HepG2 (cell line): ENCODE results near the gene NRL. TPM values are rescaled to one million over a fixed set of nuclear protein-coding genes. Genes with fewer than 3 reads are reported as not detected.

ENCODE experiments used
- CHD4 ChIP-seq: fragments of 200-600 bp; sonication (generic); IDR thresholded peaks from 2 replicates; pipeline ENCODE4 v1.7.0; 2017; ENCODE audit warnings: mild to moderate bottlenecking, low read length, borderline replicate concordance
- LRRFIP1 ChIP-seq: sonication (generic); formaldehyde crosslinking; conservative IDR thresholded peaks from 2 replicates; pipeline ENCODE4 v1.4.0; 2020; ENCODE audit warnings: missing genetic modification reagents
- MLLT10 ChIP-seq: sonication (generic); formaldehyde crosslinking; IDR thresholded peaks from 2 replicates; pipeline ENCODE4 v1.4.0; 2020; ENCODE audit warnings: missing genetic modification reagents
- MYC ChIP-seq: sonication (generic); formaldehyde crosslinking; IDR thresholded peaks from 2 replicates; pipeline ENCODE4 v1.9.0; 2021; ENCODE audit warnings: missing genetic modification reagents, borderline replicate concordance
- NFKB2 ChIP-seq: sonication (generic); formaldehyde crosslinking; IDR thresholded peaks from 2 replicates; pipeline ENCODE4 v1.4.0; 2020; ENCODE audit warnings: missing genetic modification reagents, borderline replicate concordance
- NFYC ChIP-seq: IDR thresholded peaks from 2 replicates; pipeline ENCODE4 v1.6.1; 2016; ENCODE audit warnings: missing genetic modification reagents, missing compliant biosample characterization
- PAXIP1 ChIP-seq: sonication (generic); formaldehyde crosslinking; conservative IDR thresholded peaks from 2 replicates; pipeline ENCODE4 v1.4.0; 2020; ENCODE audit warnings: mild to moderate bottlenecking, missing genetic modification reagents, moderate library complexity
- PHF20 ChIP-seq: sonication (generic); formaldehyde crosslinking; IDR thresholded peaks from 2 replicates; pipeline ENCODE4 v1.5.0; 2020; ENCODE audit warnings: mild to moderate bottlenecking, missing genetic modification reagents
- REPIN1 ChIP-seq: sonication (generic); formaldehyde crosslinking; IDR thresholded peaks from 2 replicates; pipeline ENCODE4 v1.8.0; 2022; ENCODE audit warnings: missing genetic modification reagents, low read depth, mild to moderate bottlenecking, borderline replicate concordance
- RFX1 ChIP-seq: fragments of 450-650 bp; IDR thresholded peaks from 2 replicates; pipeline ENCODE4 v1.6.1; 2017
- TCF12 ChIP-seq, 2 experiments: fragments of 450-650 bp in 1 of 2; sonication (generic) in 1 of 2; formaldehyde crosslinking in 1 of 2; IDR thresholded peaks; 2 replicates each; pipeline versions ENCODE4 v1.6.1 to v1.8.0; 2017 to 2022; ENCODE audit warnings: antibody characterized with exemption in 1 of 2, mild to moderate bottlenecking in 1 of 2, missing genetic modification reagents in 1 of 2, moderate library complexity in 1 of 2
- ZFP36L1 ChIP-seq: sonication (generic); formaldehyde crosslinking; IDR thresholded peaks from 2 replicates; pipeline ENCODE4 v1.8.0; 2022; ENCODE audit warnings: mild to moderate bottlenecking, missing genetic modification reagents, moderate library complexity
- ZFP36L2 ChIP-seq: sonication (generic); formaldehyde crosslinking; IDR thresholded peaks from 2 replicates; pipeline ENCODE4 v1.4.0; 2020; ENCODE audit warnings: missing genetic modification reagents
- ZKSCAN5 ChIP-seq: sonication (generic); formaldehyde crosslinking; IDR thresholded peaks from 2 replicates; pipeline ENCODE4 v1.5.1; 2020; ENCODE audit warnings: mild to moderate bottlenecking, missing genetic modification reagents
- ZKSCAN8 ChIP-seq: IDR thresholded peaks from 2 replicates; pipeline ENCODE4 v1.6.1; 2016; ENCODE audit warnings: borderline replicate concordance, missing genetic modification reagents, missing compliant biosample characterization
- ZNF224 ChIP-seq: sonication (generic); formaldehyde crosslinking; IDR thresholded peaks from 2 replicates; pipeline ENCODE4 v1.5.0; 2020; ENCODE audit warnings: mild to moderate bottlenecking, missing genetic modification reagents
- ZNF264 ChIP-seq: sonication (generic); formaldehyde crosslinking; IDR thresholded peaks from 2 replicates; pipeline ENCODE4 v1.4.0; 2020; ENCODE audit warnings: missing genetic modification reagents
- ZNF460 ChIP-seq: sonication (generic); formaldehyde crosslinking; IDR thresholded peaks from 2 replicates; pipeline ENCODE4 v1.5.1; 2020; ENCODE audit warnings: missing genetic modification reagents, mild to moderate bottlenecking, borderline replicate concordance
- ZNF563 ChIP-seq: sonication (generic); formaldehyde crosslinking; IDR thresholded peaks from 2 replicates; pipeline ENCODE4 v1.8.0; 2022; ENCODE audit warnings: mild to moderate bottlenecking, moderate library complexity, missing genetic modification reagents
- ZNF569 ChIP-seq: sonication (generic); formaldehyde crosslinking; IDR thresholded peaks from 2 replicates; pipeline ENCODE4 v1.5.0; 2020; ENCODE audit warnings: mild to moderate bottlenecking, missing genetic modification reagents, moderate library complexity, borderline replicate concordance
- ZNF597 ChIP-seq: sonication (generic); formaldehyde crosslinking; IDR thresholded peaks from 2 replicates; pipeline ENCODE4 v1.5.0; 2020; ENCODE audit warnings: missing genetic modification reagents
- ZNF773 ChIP-seq: sonication (generic); formaldehyde crosslinking; IDR thresholded peaks from 2 replicates; pipeline ENCODE4 v1.4.0; 2020; ENCODE audit warnings: missing genetic modification reagents, borderline replicate concordance
- polyA plus RNA-seq, 8 experiments: library from polyadenylated mRNA; depleted of rRNA in 3 of 8; stranded (reverse) in 7 of 8; unstranded in 1 of 8; fragments of >200 nt; fragmentation: Illumina TruSeq in 4 of 8; extraction: Trizol in 4 of 8; gene quantifications; 2 replicates each; pipeline versions ENCODE4 v1.2.1 to v1.2.3, GENCODE V29; 2011 to 2016; ENCODE audit warnings: low read depth in 4 of 8, missing spikeins in 1 of 8, mixed read lengths in 1 of 8; ENCODE audit not compliant: insufficient read depth in 1 of 8
- total RNA-seq, 5 experiments: library from RNA; depleted of rRNA; stranded (reverse); fragments of >200 nt; fragmentation: Illumina TruSeq; extraction: Trizol; gene quantifications; 2 replicates each; pipeline ENCODE4 v1.2.3, GENCODE V29; 2016; ENCODE audit warnings: low read depth in 1 of 5

Gene NRL
- total and polyA plus RNA-seq, 2 of the 13 experiments (the other 11 are each of a cell fraction or from before 2014, with no cell fraction given): 2.5 to 4.7 TPM

- TF ChIP-seq LRRFIP1 (CRISPR knock-in tag): peak; percentile 92
- TF ChIP-seq ZFP36L1: no peak; the same call in 1 of the 2 replicates
- TF ChIP-seq ZNF224 (CRISPR knock-in tag): no peak
- TF ChIP-seq ZNF460: no peak
- peak; percentile 78; the same call in 1 of the 2 replicates for TF ChIP-seq ZFP36L2 (CRISPR knock-in tag)
- TF ChIP-seq ZKSCAN5 (CRISPR knock-in tag): peak; percentile 66; the same call in 1 of the 2 replicates
- TF ChIP-seq CHD4: peak; percentile 63; the same call in 1 of the 2 replicates
- TF ChIP-seq ZNF597: no peak
- no peak for TF ChIP-seq PHF20
- no peak for TF ChIP-seq RFX1
- TF ChIP-seq NFKB2 (CRISPR knock-in tag): peak; percentile 83; the same call in 1 of the 2 replicates
- peak; percentile 65 for TF ChIP-seq NFYC (CRISPR knock-in tag)
- peak; percentile 71 for TF ChIP-seq REPIN1
- TF ChIP-seq TCF12 (IDR thresholded peaks at IDR 0.05): no peak
- 0 out of 2 replicates have a peak, but pooled peaks have one; percentile 76 for TF ChIP-seq TCF12 (CRISPR knock-in tag; IDR thresholded peaks at IDR 0.05)
- TF ChIP-seq ZNF569 (CRISPR knock-in tag): no peak
- no peak for TF ChIP-seq ZNF563 (CRISPR knock-in tag)
- no peak for TF ChIP-seq MLLT10 (CRISPR knock-in tag)
- no peak for TF ChIP-seq ZNF773 (CRISPR knock-in tag)
- TF ChIP-seq MYC (CRISPR knock-in tag): peak; percentile 59; the same call in 1 of the 2 replicates
- TF ChIP-seq PAXIP1: peak; percentile 90
- peak; percentile 87 for TF ChIP-seq ZNF264 (CRISPR knock-in tag)
- TF ChIP-seq ZKSCAN8 (CRISPR knock-in tag): peak; percentile 36; the same call in 1 of the 2 replicates
Measured at GRCh38 chr14:24146453-24146977, 31.8 kb upstream of the NRL start, which contains the start of gene PSME2 (continued).
